Measurements from ENCODE around the gene SAMD4A.

The SAMD4A gene

DNA sequence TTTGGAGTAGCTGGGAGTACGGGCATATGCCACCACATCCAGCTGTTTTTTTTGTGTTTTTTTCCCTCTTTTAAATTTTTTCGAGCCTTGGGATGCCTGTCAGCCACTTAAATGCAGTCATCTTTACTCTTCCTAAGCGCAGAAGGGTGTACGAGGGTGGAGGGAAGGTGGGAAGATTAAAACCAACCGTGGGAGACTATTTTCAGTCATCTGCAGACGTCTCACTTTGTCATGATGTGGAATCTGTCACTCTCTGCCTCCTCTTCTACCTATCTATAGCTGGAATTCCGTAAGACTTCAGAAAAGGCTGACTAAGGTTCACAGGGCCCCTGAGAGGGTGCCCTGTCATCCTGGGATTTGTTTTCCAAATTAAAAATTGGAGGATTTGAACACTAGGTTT lies 105.3 kb downstream of the SAMD4A start:
- H3K9me3 ChIP-seq (ENCODE audit: control insufficient read depth in 2 of 2, low read length in 2 of 2): no peaks in the 10 kb centered on the region
- H3K4me3 ChIP-seq (ENCODE audit: low read length in 2 of 2): no peak overlapping the region
- H3K9ac ChIP-seq (ENCODE audit: low read length in 2 of 2): peak overlapping the region in 1 of 2 donors; percentile 36
- H3K4me1 ChIP-seq (ENCODE audit: control insufficient read depth, insufficient read depth, low read length): peaks cover 61% of the 10 kb centered on the region
- no peaks in the 10 kb centered on the region for H3K27me3 ChIP-seq (ENCODE audit: control insufficient read depth in 1 of 2, insufficient read depth in 2 of 2, low read length in 2 of 2)
- peak overlapping the region; percentile 95 for H3K27ac ChIP-seq (ENCODE audit: low read length)
- no peaks in the 10 kb centered on the region for H3K36me3 ChIP-seq (ENCODE audit: control insufficient read depth in 2 of 2, insufficient read depth in 2 of 2, low read length in 2 of 2)

DNA sequence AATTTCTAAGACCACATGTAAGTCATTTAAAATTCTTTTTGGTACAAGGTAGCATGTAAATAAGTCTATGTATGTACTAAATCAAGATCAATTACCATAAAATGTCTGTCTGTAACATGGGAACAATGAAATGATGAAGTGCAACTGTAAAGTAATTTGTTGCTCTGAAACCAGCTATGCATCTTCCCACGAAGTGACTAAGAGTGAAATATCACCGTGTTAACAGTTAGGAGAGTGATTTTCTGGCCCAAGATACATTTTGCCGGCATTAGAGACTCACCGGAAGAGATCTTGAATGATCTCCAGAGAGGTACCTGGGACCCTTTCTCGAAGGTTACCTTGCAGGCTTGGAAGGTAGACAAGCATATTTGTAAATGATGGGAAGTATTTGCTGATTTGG lies 105.8 kb downstream of the SAMD4A start:
- Histone ChIP-seq H3K27me3 (ENCODE audit: control insufficient read depth in 1 of 2, insufficient read depth in 2 of 2, low read length in 2 of 2) (no peaks in the 10 kb centered on the region), H3K4me3 (ENCODE audit: low read length in 2 of 2) (peak overlapping the region in 1 of 2 donors; percentile 40), H3K27ac (ENCODE audit: low read length) (peak overlapping the region; percentile 95), H3K9me3 (ENCODE audit: control insufficient read depth in 2 of 2, low read length in 2 of 2) (no peaks in the 10 kb centered on the region), H3K36me3 (ENCODE audit: control insufficient read depth in 2 of 2, insufficient read depth in 2 of 2, low read length in 2 of 2) (no peaks in the 10 kb centered on the region), H3K9ac (ENCODE audit: low read length in 2 of 2) (peak overlapping the region; percentile 3 to 36), H3K4me1 (ENCODE audit: control insufficient read depth, insufficient read depth, low read length) (peaks cover 64% of the 10 kb centered on the region)

DNA sequence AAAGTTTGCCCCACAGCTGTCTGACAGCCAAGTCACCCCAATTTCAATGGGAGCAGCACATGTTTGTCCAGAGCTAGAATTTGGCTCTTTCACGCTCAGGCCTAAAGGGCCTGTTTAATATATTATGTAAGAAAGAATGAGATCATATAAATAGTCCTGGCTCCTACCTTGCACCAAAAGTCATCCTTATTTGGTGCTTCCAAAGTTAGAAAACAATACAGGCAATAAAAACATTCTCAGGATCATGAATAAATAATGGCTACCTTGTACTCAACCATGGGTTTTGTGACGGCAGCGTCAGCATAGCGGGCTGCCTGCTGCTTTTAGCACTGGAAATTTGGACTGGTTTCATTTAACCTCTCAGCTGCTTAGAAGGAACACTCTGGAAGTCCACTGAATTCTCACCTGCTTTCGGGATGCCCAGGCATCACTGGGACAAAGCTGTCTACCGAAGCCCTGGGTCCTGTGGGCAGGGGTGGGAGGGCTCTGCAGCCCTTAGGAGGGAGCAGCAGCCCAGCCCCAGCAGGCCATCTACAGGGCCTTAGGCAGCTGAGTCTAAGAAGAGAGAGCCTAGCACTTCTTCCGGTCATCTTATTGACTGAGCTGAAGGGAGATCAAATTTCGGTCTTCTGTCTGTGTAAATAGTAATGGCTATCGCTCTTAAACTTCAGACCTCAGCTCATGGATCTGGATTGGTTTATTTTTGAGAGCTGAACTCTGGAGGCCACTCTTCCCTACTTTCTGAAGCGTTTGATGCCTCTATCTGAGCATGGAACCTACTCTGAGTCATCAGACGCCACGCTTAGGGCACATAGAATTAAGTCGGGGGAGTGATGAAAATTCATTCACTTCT lies 106.5 kb downstream of the SAMD4A start:
- Histone ChIP-seq H3K4me3 (ENCODE audit: low read length in 2 of 2) (peak overlapping the region in 1 of 2 donors; percentile 40), H3K27ac (ENCODE audit: low read length) (peak overlapping the region; percentile 95), H3K9ac (ENCODE audit: low read length in 2 of 2) (peak overlapping the region; percentile 36 to 66), H3K4me1 (ENCODE audit: control insufficient read depth, insufficient read depth, low read length) (peaks cover 70% of the 10 kb centered on the region), H3K9me3 (ENCODE audit: control insufficient read depth in 2 of 2, low read length in 2 of 2) (no peaks in the 10 kb centered on the region), H3K36me3 (ENCODE audit: control insufficient read depth in 2 of 2, insufficient read depth in 2 of 2, low read length in 2 of 2) (no peaks in the 10 kb centered on the region), H3K27me3 (ENCODE audit: control insufficient read depth in 1 of 2, insufficient read depth in 2 of 2, low read length in 2 of 2) (no peaks in the 10 kb centered on the region)

DNA sequence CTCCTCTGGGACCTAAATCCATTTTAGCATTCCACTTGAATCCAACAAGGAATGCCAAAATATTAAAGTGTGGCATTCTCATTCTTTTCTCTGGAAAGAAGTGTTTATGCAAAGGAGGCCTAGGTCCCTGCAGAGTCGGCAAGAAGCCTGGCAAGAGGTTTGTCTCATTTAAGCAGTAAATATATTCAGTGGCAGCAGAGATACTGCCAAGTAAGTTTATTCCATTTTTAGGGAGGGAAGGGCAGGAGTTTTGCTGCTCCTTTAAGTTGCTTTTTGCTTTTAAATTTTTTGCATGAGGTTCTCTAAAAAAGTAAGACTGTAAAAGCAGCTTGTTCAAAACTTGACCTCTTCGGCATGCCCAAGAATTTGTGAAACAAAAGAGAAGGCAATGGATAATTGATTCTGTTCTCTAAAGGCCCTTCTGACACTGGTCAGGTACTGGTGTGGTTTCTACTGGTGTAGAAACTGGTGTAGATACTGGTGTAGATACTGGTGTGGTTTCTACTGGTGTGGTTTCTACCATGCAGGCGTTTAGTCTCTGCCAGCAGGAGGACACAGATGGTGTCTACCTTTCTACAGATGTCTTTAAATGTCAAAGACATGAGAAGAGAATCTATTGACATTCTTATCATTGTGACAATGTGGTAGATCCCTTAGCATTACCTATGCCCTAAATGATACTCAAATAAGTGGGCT lies 107.3 kb downstream of the SAMD4A start:
- no peaks in the 10 kb centered on the region for H3K27me3 ChIP-seq (ENCODE audit: control insufficient read depth in 1 of 2, insufficient read depth in 2 of 2, low read length in 2 of 2)
- H3K4me3 ChIP-seq (ENCODE audit: low read length in 2 of 2): peak overlapping the region in 1 of 2 donors; percentile 40
- H3K4me1 ChIP-seq (ENCODE audit: control insufficient read depth, insufficient read depth, low read length): peaks cover 68% of the 10 kb centered on the region
- H3K9me3 ChIP-seq (ENCODE audit: control insufficient read depth in 2 of 2, low read length in 2 of 2): no peaks in the 10 kb centered on the region
- peak overlapping the region; percentile 95 for H3K27ac ChIP-seq (ENCODE audit: low read length)
- H3K36me3 ChIP-seq (ENCODE audit: control insufficient read depth in 2 of 2, insufficient read depth in 2 of 2, low read length in 2 of 2): no peaks in the 10 kb centered on the region
- H3K9ac ChIP-seq (ENCODE audit: low read length in 2 of 2): peak overlapping the region in 1 of 2 donors; percentile 36

DNA sequence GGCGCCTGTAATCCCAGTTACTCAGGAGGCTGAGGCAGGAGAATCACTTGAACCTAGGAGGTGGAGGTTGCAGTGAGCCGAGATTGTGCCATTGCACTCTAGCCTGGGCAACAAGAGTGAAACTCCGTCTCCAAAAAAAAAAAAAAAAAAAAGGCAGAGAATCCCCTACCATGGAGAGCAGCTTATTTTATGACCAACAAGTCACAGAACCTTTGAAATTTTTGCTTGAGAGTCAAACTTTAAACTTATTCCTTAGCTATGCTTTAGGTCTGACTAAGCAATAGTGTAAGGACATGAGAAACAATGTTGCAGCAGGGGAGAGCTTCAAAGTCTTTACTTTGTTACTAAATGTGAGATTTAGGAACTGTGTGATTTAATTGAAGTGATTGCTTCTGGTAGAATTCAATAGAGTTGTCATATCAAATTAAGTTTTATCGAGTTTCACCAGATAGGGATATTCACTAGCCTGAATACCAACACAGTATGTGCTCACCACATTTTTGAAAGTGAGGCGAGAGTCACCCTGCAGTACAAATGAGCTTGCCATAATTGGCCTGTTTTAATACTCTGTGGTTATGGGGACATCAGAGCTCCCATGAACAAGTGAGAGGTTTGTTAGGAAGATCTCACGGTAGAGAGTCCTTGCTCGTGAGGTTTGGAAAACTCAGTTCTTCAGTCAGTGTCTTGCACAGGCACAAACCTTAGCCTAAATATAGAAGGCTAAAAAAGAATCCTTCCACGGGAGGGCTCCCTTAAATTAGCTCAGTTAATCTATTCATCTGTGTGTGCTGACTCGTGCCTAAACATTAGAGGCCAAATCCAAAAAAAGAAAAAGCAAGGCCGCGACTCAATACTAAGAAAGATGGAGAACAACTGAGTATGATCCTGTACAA lies 108.6 kb downstream of the SAMD4A start:
- Histone ChIP-seq H3K27ac (ENCODE audit: low read length) (peak overlapping the region; percentile 76), H3K4me1 (ENCODE audit: control insufficient read depth, insufficient read depth, low read length) (peaks cover 60% of the 10 kb centered on the region), H3K4me3 (ENCODE audit: low read length in 2 of 2) (no peak overlapping the region)

DNA sequence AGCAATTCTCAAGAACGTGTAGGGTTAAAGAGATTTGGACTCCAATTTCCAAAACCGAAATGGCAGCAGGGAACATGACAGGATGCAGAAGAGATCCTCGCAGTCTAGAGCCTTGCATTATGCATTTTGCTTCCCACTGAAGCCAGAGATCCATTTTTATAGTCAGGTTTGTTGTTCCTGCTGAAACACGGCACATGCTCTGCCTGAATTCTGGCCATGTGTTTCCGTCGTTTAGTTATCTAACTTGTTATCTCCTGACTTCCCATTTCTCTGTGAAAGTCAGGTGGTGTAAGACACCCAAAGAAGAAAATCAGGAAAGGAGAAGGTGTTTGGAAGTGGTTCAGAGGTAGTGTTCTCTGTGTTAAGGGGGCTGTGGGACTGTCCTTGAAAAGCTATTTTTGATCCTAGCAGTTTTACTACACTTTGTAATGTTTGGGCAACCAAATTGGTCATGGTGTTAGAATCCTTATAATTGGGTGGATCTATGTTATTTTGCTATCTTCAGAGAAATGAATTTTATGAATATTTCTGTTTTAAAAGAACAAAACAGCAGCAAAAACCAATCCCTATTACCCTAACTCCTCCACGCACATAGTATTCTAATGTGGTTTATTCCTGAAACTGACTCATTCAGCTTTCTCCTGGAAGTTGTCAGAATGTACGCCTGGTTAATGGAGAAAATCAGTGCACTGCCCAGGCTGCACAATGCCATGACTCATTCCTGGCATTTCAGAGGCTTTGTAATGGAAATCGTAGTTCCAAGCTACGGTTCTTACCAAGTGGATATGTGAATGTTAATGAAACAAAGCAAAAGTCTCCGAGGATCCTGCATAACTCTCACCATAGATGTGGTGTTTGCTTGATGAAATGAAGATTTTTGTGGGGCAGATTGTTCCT lies 110.1 kb downstream of the SAMD4A start:
- peaks cover 58% of the 10 kb centered on the region for H3K4me1 ChIP-seq (ENCODE audit: control insufficient read depth, insufficient read depth, low read length)
- no peaks in the 10 kb centered on the region for H3K9me3 ChIP-seq (ENCODE audit: control insufficient read depth in 2 of 2, low read length in 2 of 2)
- H3K27me3 ChIP-seq (ENCODE audit: control insufficient read depth in 1 of 2, insufficient read depth in 2 of 2, low read length in 2 of 2): no peaks in the 10 kb centered on the region
- peak overlapping the region in 1 of 2 donors; percentile 16 for H3K4me3 ChIP-seq (ENCODE audit: low read length in 2 of 2)
- no peaks in the 10 kb centered on the region for H3K36me3 ChIP-seq (ENCODE audit: control insufficient read depth in 2 of 2, insufficient read depth in 2 of 2, low read length in 2 of 2)
- H3K27ac ChIP-seq (ENCODE audit: low read length): peak overlapping the region; percentile 76
- peak overlapping the region; percentile 13 to 81 for H3K9ac ChIP-seq (ENCODE audit: low read length in 2 of 2)

More for the DNA sequence above, 108.6 kb downstream of the SAMD4A start:
- Histone ChIP-seq H3K9me3 (ENCODE audit: control insufficient read depth in 2 of 2, low read length in 2 of 2) (no peaks in the 10 kb centered on the region), H3K9ac (ENCODE audit: low read length in 2 of 2) (peak overlapping the region in 1 of 2 donors; percentile 81), H3K36me3 (ENCODE audit: control insufficient read depth in 2 of 2, insufficient read depth in 2 of 2, low read length in 2 of 2) (no peaks in the 10 kb centered on the region), H3K27me3 (ENCODE audit: control insufficient read depth in 1 of 2, insufficient read depth in 2 of 2, low read length in 2 of 2) (no peaks in the 10 kb centered on the region)

DNA sequence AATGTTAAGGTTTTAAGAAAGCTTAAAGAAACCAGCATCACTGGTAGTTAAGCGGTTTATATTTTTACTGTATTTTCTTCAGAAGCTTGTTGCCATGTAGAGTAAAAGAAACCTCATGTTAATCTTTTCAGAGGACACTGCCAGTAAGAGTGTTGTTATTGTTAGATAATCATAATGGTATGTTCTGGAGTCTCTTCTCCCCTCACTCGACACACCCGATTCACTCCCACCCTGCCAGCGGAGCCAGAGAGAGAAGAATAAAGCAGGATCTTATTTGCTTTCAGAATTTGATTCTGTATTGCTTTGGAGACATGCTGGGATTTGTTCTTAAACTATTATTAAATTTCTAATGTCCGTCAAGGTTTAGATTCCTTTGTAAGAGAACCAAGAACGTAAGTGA lies 113.7 kb downstream of the SAMD4A start:
- H3K9me3 ChIP-seq (ENCODE audit: control insufficient read depth in 2 of 2, low read length in 2 of 2): no peaks in the 10 kb centered on the region
- H3K27ac ChIP-seq (ENCODE audit: low read length): peak overlapping the region; percentile 25
- H3K9ac ChIP-seq (ENCODE audit: low read length in 2 of 2): no peak overlapping the region
- H3K27me3 ChIP-seq (ENCODE audit: control insufficient read depth in 1 of 2, insufficient read depth in 2 of 2, low read length in 2 of 2): no peaks in the 10 kb centered on the region
- no peak overlapping the region for H3K4me3 ChIP-seq (ENCODE audit: low read length in 2 of 2)
- no peaks in the 10 kb centered on the region for H3K36me3 ChIP-seq (ENCODE audit: control insufficient read depth in 2 of 2, insufficient read depth in 2 of 2, low read length in 2 of 2)
- H3K4me1 ChIP-seq (ENCODE audit: control insufficient read depth, insufficient read depth, low read length): peaks cover 43% of the 10 kb centered on the region

DNA sequence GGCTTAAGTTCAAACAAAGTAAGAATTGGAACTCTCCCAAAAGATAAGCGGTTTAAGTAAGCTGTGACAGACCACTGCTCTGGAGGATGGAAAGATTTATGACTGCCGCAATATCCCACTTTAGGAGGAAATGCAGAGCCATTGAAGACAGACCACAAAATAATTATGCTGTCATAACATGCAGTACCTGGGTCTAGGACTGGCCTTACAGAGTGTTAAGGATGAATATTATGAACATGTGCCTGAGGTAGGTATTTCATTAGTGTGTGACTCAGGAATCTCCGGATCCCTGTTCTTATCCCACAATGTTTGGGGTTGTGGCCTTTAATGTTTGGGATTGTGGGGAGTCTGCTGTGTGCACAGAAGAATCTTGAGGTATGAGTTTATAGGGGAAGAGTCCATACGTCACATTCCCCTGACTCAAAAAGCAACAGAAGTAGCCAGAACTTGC lies 114.9 kb downstream of the SAMD4A start:
- no peaks in the 10 kb centered on the region for H3K36me3 ChIP-seq (ENCODE audit: control insufficient read depth in 2 of 2, insufficient read depth in 2 of 2, low read length in 2 of 2)
- no peak overlapping the region for H3K4me3 ChIP-seq (ENCODE audit: low read length in 2 of 2)
- no peaks in the 10 kb centered on the region for H3K9me3 ChIP-seq (ENCODE audit: control insufficient read depth in 2 of 2, low read length in 2 of 2)
- no peaks in the 10 kb centered on the region for H3K27me3 ChIP-seq (ENCODE audit: control insufficient read depth in 1 of 2, insufficient read depth in 2 of 2, low read length in 2 of 2)
- H3K9ac ChIP-seq (ENCODE audit: low read length in 2 of 2): no peak overlapping the region
- peaks cover 43% of the 10 kb centered on the region for H3K4me1 ChIP-seq (ENCODE audit: control insufficient read depth, insufficient read depth, low read length)
- H3K27ac ChIP-seq (ENCODE audit: low read length): peak overlapping the region; percentile 1

DNA sequence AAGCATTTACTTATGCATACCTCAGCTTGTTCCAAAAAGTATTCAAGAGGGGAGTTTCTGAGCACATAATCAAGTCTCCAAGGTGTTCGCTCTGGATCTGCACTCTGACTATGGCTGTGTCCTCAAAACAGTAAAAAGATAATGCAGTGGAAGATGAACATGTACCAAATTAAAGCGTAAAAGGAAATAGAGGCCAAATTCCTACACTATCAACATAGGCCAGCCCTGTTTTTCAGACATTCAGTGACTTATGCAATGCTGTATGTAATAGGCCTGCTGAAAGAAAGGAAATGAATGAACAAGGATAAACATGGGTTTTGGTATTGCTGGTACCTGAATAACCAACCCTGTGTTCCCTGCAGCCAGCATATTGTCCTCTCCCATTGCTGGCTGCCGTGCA lies 115.7 kb downstream of the SAMD4A start:
- H3K27me3 ChIP-seq (ENCODE audit: control insufficient read depth in 1 of 2, insufficient read depth in 2 of 2, low read length in 2 of 2): no peaks in the 10 kb centered on the region
- H3K4me3 ChIP-seq (ENCODE audit: low read length in 2 of 2): no peak overlapping the region
- H3K9ac ChIP-seq (ENCODE audit: low read length in 2 of 2): no peak overlapping the region
- H3K9me3 ChIP-seq (ENCODE audit: control insufficient read depth in 2 of 2, low read length in 2 of 2): no peaks in the 10 kb centered on the region
- no peaks in the 10 kb centered on the region for H3K36me3 ChIP-seq (ENCODE audit: control insufficient read depth in 2 of 2, insufficient read depth in 2 of 2, low read length in 2 of 2)
- no peak overlapping the region for H3K27ac ChIP-seq (ENCODE audit: low read length)
- H3K4me1 ChIP-seq (ENCODE audit: control insufficient read depth, insufficient read depth, low read length): peaks cover 48% of the 10 kb centered on the region
